Activated naive CD4-positive, alpha-beta T cell treated with anti-CD3 and anti-CD28 coated beads, Interleukin-2, amount 50 U/mL, for 24 hours (primary cell): ENCODE measurements around the gene S100P.
"Not testable (repeated sequence)": the region's sequence is repeated elsewhere in the genome, so short reads cannot be mapped to it uniquely, and the experiment has no call there.

ENCODE experiments used
- H3K27ac Mint-ChIP-seq: one replicate; pipeline ENCODE4 v1.8.0; 2021; ENCODE audit warnings: mild to moderate bottlenecking, mixed read lengths
- H3K27me3 Mint-ChIP-seq: one replicate; pipeline ENCODE4 v1.8.0; 2021; ENCODE audit warnings: mixed read lengths
- H3K36me3 Mint-ChIP-seq: one replicate; pipeline ENCODE4 v1.8.0; 2021; ENCODE audit warnings: mixed read lengths
- H3K4me1 Mint-ChIP-seq: one replicate; pipeline ENCODE4 v1.8.0; 2021; ENCODE audit warnings: mixed read lengths
- H3K4me3 Mint-ChIP-seq: one replicate; pipeline ENCODE4 v1.8.0; 2021; ENCODE audit warnings: mild to moderate bottlenecking, mixed read lengths
- H3K9me3 Mint-ChIP-seq: one replicate; pipeline ENCODE4 v1.8.0; 2021; ENCODE audit warnings: mixed read lengths

S100P gene

GRCh38 chr4:6663596-6664393 lies 29.9 kb upstream of the S100P start:
- H3K36me3 Mint-ChIP-seq = no peaks in the 10 kb centered on the region
- H3K4me3 Mint-ChIP-seq = peak overlapping the region; percentile 45
- H3K27ac Mint-ChIP-seq = no peak overlapping the region
- H3K27me3 Mint-ChIP-seq = no peaks in the 10 kb centered on the region
- H3K9me3 Mint-ChIP-seq = no peaks in the 10 kb centered on the region
- H3K4me1 Mint-ChIP-seq = peaks cover 9% of the 10 kb centered on the region

- H3K27me3 Mint-ChIP-seq = no peaks in the 10 kb centered on the region
- H3K27ac Mint-ChIP-seq = no peak overlapping the region
- H3K9me3 Mint-ChIP-seq = no peaks in the 10 kb centered on the region
- H3K4me1 Mint-ChIP-seq = no peaks in the 10 kb centered on the region
- H3K4me3 Mint-ChIP-seq = no peak overlapping the region
- H3K36me3 Mint-ChIP-seq = no peaks in the 10 kb centered on the region
Observed at GRCh38 chr4:6665320-6665654, 28.4 kb upstream of the S100P start.

GRCh38 chr4:6668391-6668790 lies 25.3 kb upstream of the S100P start:
- Mint-ChIP-seq H3K4me3 (no peak overlapping the region), H3K4me1 (peaks cover 12% of the 10 kb centered on the region), H3K27me3 (no peaks in the 10 kb centered on the region), H3K36me3 (no peaks in the 10 kb centered on the region), H3K9me3 (no peaks in the 10 kb centered on the region), H3K27ac (no peak overlapping the region)

GRCh38 chr4:6671648-6672047 lies 22.0 kb upstream of the S100P start:
- no peak overlapping the region for H3K4me3 Mint-ChIP-seq
- no peaks in the 10 kb centered on the region for H3K9me3 Mint-ChIP-seq

GRCh38 chr4:6672131-6672530 lies 21.5 kb upstream of the S100P start:
- H3K27ac Mint-ChIP-seq = no peak overlapping the region
- H3K27me3 Mint-ChIP-seq = no peaks in the 10 kb centered on the region
- peaks cover 38% of the 10 kb centered on the region for H3K4me1 Mint-ChIP-seq

More at GRCh38 chr4:6671648-6672047, 22.0 kb upstream of the S100P start:
- H3K4me1 Mint-ChIP-seq = peaks cover 33% of the 10 kb centered on the region
- H3K27me3 Mint-ChIP-seq = no peaks in the 10 kb centered on the region
- peaks cover 17% of the 10 kb centered on the region for H3K36me3 Mint-ChIP-seq
- H3K27ac Mint-ChIP-seq = no peak overlapping the region

GRCh38 chr4:6672541-6673190 lies 21.0 kb upstream of the S100P start:
- not testable (repeated sequence) for H3K27ac Mint-ChIP-seq, H3K27me3 Mint-ChIP-seq, H3K9me3 Mint-ChIP-seq
- H3K4me1 Mint-ChIP-seq = peaks cover 43% of the 10 kb centered on the region
- H3K4me3 Mint-ChIP-seq = peak overlapping the region; percentile 97
- H3K36me3 Mint-ChIP-seq = peaks cover 19% of the 10 kb centered on the region

More at GRCh38 chr4:6672131-6672530, 21.5 kb upstream of the S100P start:
- Mint-ChIP-seq H3K4me3 (no peak overlapping the region), H3K36me3 (peaks cover 19% of the 10 kb centered on the region), H3K9me3 (no peaks in the 10 kb centered on the region)

GRCh38 chr4:6673191-6673659 lies 20.5 kb upstream of the S100P start:
- Mint-ChIP-seq H3K4me1 (peaks cover 46% of the 10 kb centered on the region), H3K27ac (peak overlapping the region; percentile 100), H3K4me3 (peak overlapping the region; percentile 97), H3K36me3 (peaks cover 19% of the 10 kb centered on the region)
- not testable (repeated sequence) for H3K27me3 Mint-ChIP-seq, H3K9me3 Mint-ChIP-seq

- peaks cover 19% of the 10 kb centered on the region for H3K36me3 Mint-ChIP-seq
- no peaks in the 10 kb centered on the region for H3K9me3 Mint-ChIP-seq
- H3K4me3 Mint-ChIP-seq = peak overlapping the region; percentile 97
- H3K27me3 Mint-ChIP-seq = no peaks in the 10 kb centered on the region
- H3K4me1 Mint-ChIP-seq = peaks cover 52% of the 10 kb centered on the region
- H3K27ac Mint-ChIP-seq = peak overlapping the region; percentile 100
Observed at GRCh38 chr4:6673660-6674499, 19.8 kb upstream of the S100P start.

- Mint-ChIP-seq H3K36me3 (peaks cover 23% of the 10 kb centered on the region), H3K27ac (peak overlapping the region; percentile 100), H3K9me3 (no peaks in the 10 kb centered on the region), H3K4me1 (peaks cover 56% of the 10 kb centered on the region), H3K4me3 (peak overlapping the region; percentile 97), H3K27me3 (no peaks in the 10 kb centered on the region)
Observed at GRCh38 chr4:6674500-6675149, 19.1 kb upstream of the S100P start.

GRCh38 chr4:6676722-6677558 lies 16.7 kb upstream of the S100P start:
- Mint-ChIP-seq H3K9me3 (no peaks in the 10 kb centered on the region), H3K27me3 (no peaks in the 10 kb centered on the region), H3K27ac (peak overlapping the region; percentile 100), H3K4me3 (peak overlapping the region; percentile 97), H3K4me1 (peaks cover 49% of the 10 kb centered on the region), H3K36me3 (peaks cover 28% of the 10 kb centered on the region)

- Mint-ChIP-seq H3K27me3 (no peaks in the 10 kb centered on the region), H3K4me1 (peaks cover 35% of the 10 kb centered on the region), H3K9me3 (no peaks in the 10 kb centered on the region), H3K4me3 (no peak overlapping the region), H3K27ac (peak overlapping the region; percentile 53), H3K36me3 (peaks cover 21% of the 10 kb centered on the region)
Observed at GRCh38 chr4:6680372-6681034, 13.2 kb upstream of the S100P start.

GRCh38 chr4:6681191-6681590 lies 12.5 kb upstream of the S100P start:
- Mint-ChIP-seq H3K36me3 (peaks cover 16% of the 10 kb centered on the region), H3K27ac (no peak overlapping the region)

GRCh38 chr4:6682862-6683590 lies 10.7 kb upstream of the S100P start:
- peaks cover 22% of the 10 kb centered on the region for H3K4me1 Mint-ChIP-seq
- no peaks in the 10 kb centered on the region for H3K9me3 Mint-ChIP-seq
- peaks cover 9% of the 10 kb centered on the region for H3K36me3 Mint-ChIP-seq
- H3K27me3 Mint-ChIP-seq = no peaks in the 10 kb centered on the region
- no peak overlapping the region for H3K4me3 Mint-ChIP-seq
- no peak overlapping the region for H3K27ac Mint-ChIP-seq

More at GRCh38 chr4:6681191-6681590, 12.5 kb upstream of the S100P start:
- Mint-ChIP-seq H3K4me3 (no peak overlapping the region), H3K27me3 (no peaks in the 10 kb centered on the region), H3K9me3 (no peaks in the 10 kb centered on the region), H3K4me1 (peaks cover 28% of the 10 kb centered on the region)
